Transverse colon (tissue), 4 donors: ENCODE data around the gene NEDD4L. TPM values are rescaled to one million over a fixed set of nuclear protein-coding genes. Genes with fewer than 3 reads are reported as not detected.

Source experiments
- DNase-seq: peaks from one replicate; pipeline ENCODE4 v3.0.0-alpha.2; 2019
- H3K27ac ChIP-seq, 4 donors: fragments of 200-600 bp; sonication (generic); 2 replicates each; pipeline ENCODE4 v1.5.1; 2016 to 2018; ENCODE audit warnings: inconsistent platforms in 4 of 4
- H3K27me3 ChIP-seq: fragments of 200-600 bp; sonication (generic); 2 replicates; pipeline ENCODE4 v1.5.1; 2017; ENCODE audit warnings: inconsistent platforms
- H3K36me3 ChIP-seq, 4 donors: fragments of 200-600 bp; sonication (generic); 2 replicates each; pipeline ENCODE4 v1.5.1; 2017 to 2019; ENCODE audit warnings: inconsistent platforms in 4 of 4
- H3K4me1 ChIP-seq, 4 donors: fragments of 200-600 bp; sonication (generic); 2 replicates each; pipeline ENCODE4 v1.5.1; 2017 to 2020; ENCODE audit warnings: inconsistent platforms in 4 of 4
- H3K4me3 ChIP-seq, 4 donors: fragments of 200-600 bp; sonication (generic); 1 replicate in 1 of 4; 2 replicates in 3 of 4; pipeline versions ENCODE4 v1.5.1 to v1.6.1; 2017 to 2019; ENCODE audit warnings: inconsistent platforms in 4 of 4
- H3K9me3 ChIP-seq, 2 donors: fragments of 200-600 bp; sonication (generic); 2 replicates each; pipeline ENCODE4 v1.5.1; 2017 to 2019; ENCODE audit warnings: inconsistent platforms in 2 of 2
- EP300 ChIP-seq: sonication (generic); formaldehyde crosslinking; IDR thresholded peaks from one replicate; pipeline ENCODE4 v1.6.1; 2017; ENCODE audit warnings: antibody characterized with exemption, low read depth
- POLR2A ChIP-seq: fragments of 450-650 bp; IDR thresholded peaks from one replicate; pipeline ENCODE4 v1.6.1; 2016; ENCODE audit warnings: antibody characterized with exemption, mild to moderate bottlenecking, moderate library complexity
- POLR2AphosphoS5 ChIP-seq, 3 donors: sonication (generic); formaldehyde crosslinking; IDR thresholded peaks; one replicate each; pipeline ENCODE4 v1.6.1; 2016; ENCODE audit warnings: antibody characterized with exemption in 3 of 3
- WGBS, 2 donors: methylation state at CpG; one replicate each; pipeline ENCODE4 v1.1.5; 2018; ENCODE audit warnings: low coverage in 1 of 2; 5-methylcytosine and 5-hydroxymethylcytosine counted together
- in situ Hi-C, 4 donors: fragments of 200-750 bp; cut with MboI; loops; one replicate each; pipeline versions ENCODE4 v1.15.0 to v1.15.1; 2017; ENCODE audit warnings: low sequenced_read_pairs in 3 of 4, low pct_ligation_motif_present in 1 of 4, low pct_unique_long_range_greater_than_20kb in 1 of 4
- intact Hi-C: fragments of 100-400 bp; cut with DNase I; formaldehyde crosslinking; loops from one replicate; pipeline ENCODE4 v1.15.1; 2023; ENCODE audit warnings: low total_unique reads
- total RNA-seq, 4 donors: library from RNA; depleted of rRNA; stranded (reverse); fragments of >200 nt; gene quantifications; one replicate each; pipeline ENCODE4 v1.1.0, GENCODE V29; 2016
- TF ChIP-seq, protein P1 (sequence below), 5 experiments: fragments of 200-600 bp in 3 of 5; fragments of 450-650 bp in 2 of 5; sonication (generic) in 3 of 5; IDR thresholded peaks; 1 replicate in 2 of 5; 2 replicates in 3 of 5; pipeline ENCODE4 v1.5.1; 2016 to 2017; ENCODE audit warnings: antibody characterized with exemption in 5 of 5, inconsistent platforms in 3 of 5, mild to moderate bottlenecking in 2 of 5, moderate library complexity in 1 of 5

NEDD4L gene
- total RNA-seq, 4 donors from 2014 or later, result 217 to 773 (median 305) TPM

DNA sequence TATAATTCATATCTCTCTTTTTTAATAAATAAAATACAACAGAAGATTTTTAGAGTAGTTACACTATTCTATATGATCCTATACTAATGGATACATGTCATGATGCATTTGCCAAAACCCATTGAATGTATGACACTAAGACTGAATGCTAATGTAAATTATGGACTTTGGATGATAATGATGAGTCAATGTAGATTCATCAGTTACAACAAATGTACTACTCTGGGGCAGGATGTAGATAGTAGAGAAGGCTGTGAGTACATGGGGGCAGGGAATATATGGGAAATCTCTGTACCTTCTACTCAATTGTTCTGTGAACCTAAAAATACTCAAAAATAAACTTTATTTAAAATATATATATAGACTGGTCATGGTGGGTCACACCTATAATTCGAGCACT, 45.6 kb upstream of the NEDD4L start:
- Histone ChIP-seq H3K4me3 (no peak overlapping the region), H3K9me3 (no peaks in the 10 kb centered on the region), H3K27ac (no peak overlapping the region), H3K4me1 (no peaks in the 10 kb centered on the region), H3K36me3 (no peaks in the 10 kb centered on the region), H3K27me3 (no peaks in the 10 kb centered on the region)
- intact Hi-C loops, result no loop called here
- TF ChIP-seq POLR2A (no peak), POLR2AphosphoS5 (IDR thresholded peaks at IDR 0.05) (no peak)
- TF ChIP-seq, protein P1, sequence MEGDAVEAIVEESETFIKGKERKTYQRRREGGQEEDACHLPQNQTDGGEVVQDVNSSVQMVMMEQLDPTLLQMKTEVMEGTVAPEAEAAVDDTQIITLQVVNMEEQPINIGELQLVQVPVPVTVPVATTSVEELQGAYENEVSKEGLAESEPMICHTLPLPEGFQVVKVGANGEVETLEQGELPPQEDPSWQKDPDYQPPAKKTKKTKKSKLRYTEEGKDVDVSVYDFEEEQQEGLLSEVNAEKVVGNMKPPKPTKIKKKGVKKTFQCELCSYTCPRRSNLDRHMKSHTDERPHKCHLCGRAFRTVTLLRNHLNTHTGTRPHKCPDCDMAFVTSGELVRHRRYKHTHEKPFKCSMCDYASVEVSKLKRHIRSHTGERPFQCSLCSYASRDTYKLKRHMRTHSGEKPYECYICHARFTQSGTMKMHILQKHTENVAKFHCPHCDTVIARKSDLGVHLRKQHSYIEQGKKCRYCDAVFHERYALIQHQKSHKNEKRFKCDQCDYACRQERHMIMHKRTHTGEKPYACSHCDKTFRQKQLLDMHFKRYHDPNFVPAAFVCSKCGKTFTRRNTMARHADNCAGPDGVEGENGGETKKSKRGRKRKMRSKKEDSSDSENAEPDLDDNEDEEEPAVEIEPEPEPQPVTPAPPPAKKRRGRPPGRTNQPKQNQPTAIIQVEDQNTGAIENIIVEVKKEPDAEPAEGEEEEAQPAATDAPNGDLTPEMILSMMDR (IDR thresholded peaks at IDR 0.05), result no peak
- in situ Hi-C loops, result no loop called here
- DNase-seq, result no peak
- 85 to 89% methylated on average over 1 of the region's 1 CpG for WGBS, 2 donors

- Histone ChIP-seq H3K27ac (no peak overlapping the region), H3K4me3 (no peak overlapping the region), H3K27me3 (no peaks in the 10 kb centered on the region), H3K4me1 (no peaks in the 10 kb centered on the region), H3K36me3 (no peaks in the 10 kb centered on the region), H3K9me3 (no peaks in the 10 kb centered on the region)
- intact Hi-C loops, result no loop called here
- WGBS, 2 donors, result 88 to 90% methylated on average over 3 of the region's 3 CpGs
- in situ Hi-C loops, result no loop called here
- no peak for TF ChIP-seq EP300
- TF ChIP-seq POLR2A, result no peak
- TF ChIP-seq POLR2AphosphoS5 (IDR thresholded peaks at IDR 0.05), result no peak
- TF ChIP-seq, protein P1 (IDR thresholded peaks at IDR 0.05), result no peak
- DNase-seq, result no peak
These were observed 39.7 kb upstream of the NEDD4L start for GRCh38 chr18:58004317-58004716.

DNA sequence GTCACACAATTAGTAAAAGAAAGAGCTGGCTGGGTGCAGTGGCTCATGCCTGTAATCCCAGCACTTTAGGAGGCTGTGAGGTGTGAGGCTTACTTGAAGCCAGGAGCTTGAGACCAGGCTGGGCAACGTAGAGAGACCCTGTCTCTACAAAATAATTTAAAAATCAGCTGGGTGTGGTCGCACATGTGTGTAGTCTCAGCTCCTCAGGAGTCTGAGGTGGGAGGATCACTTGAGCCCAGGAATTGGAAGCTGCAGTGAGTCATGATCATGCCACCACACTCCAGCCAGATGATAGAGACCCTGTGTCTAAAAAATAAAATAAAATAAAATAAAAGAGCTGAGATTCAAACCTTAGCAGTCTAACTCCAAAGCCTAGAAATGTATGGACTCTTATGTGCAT, 39.0 kb upstream of the NEDD4L start:
- WGBS, 2 donors, result 73 to 93% methylated on average over 2 of the region's 2 CpGs
- no peaks in the 10 kb centered on the region for H3K36me3 ChIP-seq

DNA sequence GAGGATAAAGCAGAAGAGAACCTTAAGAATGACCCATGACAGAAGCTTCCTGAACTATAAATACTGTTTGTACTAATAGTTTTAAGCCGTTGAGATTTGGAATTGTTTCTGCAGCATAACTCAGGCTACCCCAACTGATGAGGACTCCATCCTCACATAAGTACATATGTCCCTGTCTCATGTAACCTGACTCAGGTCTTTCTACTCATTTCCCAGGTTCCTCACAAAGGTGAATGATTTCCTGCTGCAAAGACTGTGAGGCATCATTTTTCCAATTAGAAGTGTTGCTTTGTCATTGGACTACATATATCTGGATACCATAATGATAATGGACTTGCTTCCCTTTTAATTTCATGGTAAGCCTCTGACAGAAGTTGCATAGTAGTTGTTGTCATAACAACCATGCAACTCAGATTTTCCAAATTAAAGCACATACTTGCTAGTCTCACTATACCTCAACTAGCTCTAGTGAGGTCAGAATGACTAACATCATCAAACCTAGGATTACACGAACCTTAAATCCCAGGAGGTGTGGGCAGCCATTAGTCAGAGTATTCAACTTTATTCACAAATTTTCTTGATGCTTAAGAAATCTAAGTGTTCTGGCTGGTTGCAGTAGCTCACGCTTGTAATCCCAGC, 38.0 kb upstream of the NEDD4L start:
- no peaks in the 10 kb centered on the region for H3K27me3 ChIP-seq
- TF ChIP-seq EP300 (no peak), POLR2AphosphoS5 (IDR thresholded peaks at IDR 0.05) (no peak), POLR2A (no peak)
- TF ChIP-seq, protein P1 (IDR thresholded peaks at IDR 0.05), result no peak
- in situ Hi-C loops, result no loop called here
- no peaks in the 10 kb centered on the region for H3K9me3 ChIP-seq
- no peak overlapping the region for H3K27ac ChIP-seq
- intact Hi-C loops, result no loop called here
- WGBS, 2 donors, result 60 to 71% methylated on average over 1 to 3 of the region's 3 CpGs
- no peak overlapping the region for H3K4me3 ChIP-seq
- H3K4me1 ChIP-seq, result no peaks in the 10 kb centered on the region
- H3K36me3 ChIP-seq, result no peaks in the 10 kb centered on the region
- no peak for DNase-seq

More for the DNA sequence above, 39.0 kb upstream of the NEDD4L start:
- in situ Hi-C loops, result no loop called here
- no peaks in the 10 kb centered on the region for H3K4me1 ChIP-seq
- no peak for TF ChIP-seq POLR2AphosphoS5 (IDR thresholded peaks at IDR 0.05)
- TF ChIP-seq EP300, result no peak
- TF ChIP-seq POLR2A, result no peak
- TF ChIP-seq, protein P1 (IDR thresholded peaks at IDR 0.05), result no peak
- H3K9me3 ChIP-seq, result no peaks in the 10 kb centered on the region
- no peak overlapping the region for H3K27ac ChIP-seq
- intact Hi-C loops, result no loop called here
- no peak overlapping the region for H3K4me3 ChIP-seq
- no peaks in the 10 kb centered on the region for H3K27me3 ChIP-seq
- DNase-seq, result no peak
